GM21528 (cell line): ENCODE measurements around the gene XYLB.

Experiments used
- ATAC-seq: cut with Tn5 transposase; IDR thresholded peaks from one replicate; pipeline ENCODE4 v1.9.1; 2021; ENCODE audit warnings: mild to moderate bottlenecking, moderate library complexity; ENCODE audit not compliant: unreplicated experiment, low FRiP score

XYLB gene

GRCh38 chr3:38361496-38361895, 14.9 kb downstream of the XYLB start:
- ATAC-seq, result no peak

GRCh38 chr3:38362825-38363224, 16.2 kb downstream of the XYLB start:
- no peak for ATAC-seq

GRCh38 chr3:38364721-38365400, 18.3 kb downstream of the XYLB start:
- no peak for ATAC-seq

- ATAC-seq, result no peak
These were observed 19.0 kb downstream of the XYLB start for GRCh38 chr3:38365469-38366062.

- no peak for ATAC-seq
These were observed 19.5 kb downstream of the XYLB start for GRCh38 chr3:38366082-38366481.

GRCh38 chr3:38367779-38368178, 21.2 kb downstream of the XYLB start:
- no peak for ATAC-seq

GRCh38 chr3:38368238-38368637, 21.7 kb downstream of the XYLB start:
- ATAC-seq, result no peak

- ATAC-seq, result no peak
These were observed 22.6 kb downstream of the XYLB start for GRCh38 chr3:38369186-38369585.

GRCh38 chr3:38370149-38370548, 23.6 kb downstream of the XYLB start:
- no peak for ATAC-seq

- no peak for ATAC-seq
These were observed 24.3 kb downstream of the XYLB start for GRCh38 chr3:38370861-38371260.

GRCh38 chr3:38371541-38372213, 25.1 kb downstream of the XYLB start:
- ATAC-seq, result no peak

GRCh38 chr3:38372214-38372601, 25.6 kb downstream of the XYLB start:
- ATAC-seq, result no peak

- no peak for ATAC-seq
These were observed 27.6 kb downstream of the XYLB start for GRCh38 chr3:38374221-38374620.

GRCh38 chr3:38375072-38375471, 28.5 kb downstream of the XYLB start:
- no peak for ATAC-seq

- ATAC-seq, result no peak
These were observed 29.0 kb downstream of the XYLB start for GRCh38 chr3:38375488-38376097.

GRCh38 chr3:38376098-38376816, 29.7 kb downstream of the XYLB start:
- no peak for ATAC-seq

GRCh38 chr3:38379201-38379770, 32.7 kb downstream of the XYLB start:
- no peak for ATAC-seq

GRCh38 chr3:38382506-38383080, 36.0 kb downstream of the XYLB start:
- no peak for ATAC-seq

GRCh38 chr3:38383156-38383875, 36.7 kb downstream of the XYLB start:
- no peak for ATAC-seq
